Renal pelvis (tissue), 12 donors: ENCODE results near the gene PRSS53. TPM values are rescaled to one million over a fixed set of nuclear protein-coding genes. Genes with fewer than 3 reads are reported as not detected.
"Not testable (repeated sequence)": the region's sequence is repeated elsewhere in the genome, so short reads cannot be mapped to it uniquely, and the experiment has no call there.

Experiments
- DNase-seq: peaks from one replicate; pipeline ENCODE4 v3.0.0-alpha.2; 2013
- long read RNA-seq, 16 experiments: transcript quantifications; one replicate each; lab custom pipeline, GENCODE V29; 2026
- polyA plus RNA-seq, 3 donors: library from polyadenylated mRNA; unstranded; fragments of 120-200 nt; gene quantifications; one replicate each; pipeline ENCODE4 v1.2.1, GENCODE V29; 2013; ENCODE audit not compliant: insufficient read length in 3 of 3

The PRSS53 gene
- 1 to 10 TPM; 1.0 to 2.0 (median 1.3) TPM for polyA plus RNA-seq
- long read RNA-seq, donor 1 = 0 reads
- long read RNA-seq, donor 2 = 0 reads
- long read RNA-seq, donor 3 = 0 reads
- long read RNA-seq, donor 4, full-length matches to known transcripts = 1 of 1 reads
- long read RNA-seq, donor 4, partial matches to known transcripts = 0 of 1 reads
- long read RNA-seq, donor 4, other reads (novel, unspliced or antisense) = 0 of 1 reads
- long read RNA-seq, donor 5 = 0 reads
- long read RNA-seq, donor 6 = 0 reads
- long read RNA-seq, donor 7 = 0 reads
- long read RNA-seq, donor 8 = 0 reads
- long read RNA-seq, donor 9 = 0 reads
- long read RNA-seq, donor 10 = 0 reads
- long read RNA-seq, donor 11 = 0 reads
- long read RNA-seq, donor 12, partial matches to known transcripts = 57 of 57 reads
- long read RNA-seq, donor 12, other reads (novel, unspliced or antisense) = 0 of 57 reads
- long read RNA-seq, donor 13 = 0 reads
- long read RNA-seq, donor 14 = 0 reads
- long read RNA-seq, donor 15 = 0 reads
- long read RNA-seq, donor 16, partial matches to known transcripts = 8 of 8 reads
- long read RNA-seq, donor 16, other reads (novel, unspliced or antisense) = 0 of 8 reads

DNA sequence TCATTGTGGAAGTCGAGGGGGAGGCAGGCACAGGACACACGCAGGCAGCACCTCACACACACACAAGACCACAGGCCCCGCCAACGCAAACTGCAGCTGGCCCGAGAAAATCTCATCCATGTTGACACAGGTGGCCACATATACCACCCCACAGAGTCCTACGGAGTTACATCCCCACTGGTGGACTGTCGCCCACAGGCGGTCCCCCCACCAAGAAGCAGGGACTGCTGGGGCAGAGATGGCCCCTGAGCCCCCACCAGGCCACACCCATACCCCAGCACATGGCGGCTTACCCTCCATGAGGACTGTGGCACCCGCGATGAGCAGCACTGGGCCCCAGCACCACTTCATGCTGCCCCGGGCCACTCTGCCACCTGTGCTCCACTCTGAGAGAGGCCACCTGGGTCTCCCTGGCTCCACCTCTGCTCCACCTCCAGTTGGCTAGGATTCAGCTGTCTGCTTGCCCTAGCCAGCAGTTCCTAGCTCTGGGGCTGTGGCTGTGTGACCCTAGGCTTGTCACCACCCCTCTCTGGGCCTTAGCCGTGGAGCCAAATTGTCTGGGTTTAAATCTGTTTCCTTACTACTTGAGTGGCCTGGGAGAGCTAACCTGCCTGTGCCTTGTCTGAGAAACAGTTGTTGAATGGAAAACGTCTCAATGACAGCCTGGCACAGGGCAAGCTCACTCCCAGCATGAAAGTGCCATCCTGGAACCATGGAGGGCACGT, at the start of gene PRSS53:
PRSS53 (minus strand) TSS at position 485 of the 725 bp plus-strand sequence; CDS start at position 351, 134 bp downstream.
- no peak for DNase-seq

DNA sequence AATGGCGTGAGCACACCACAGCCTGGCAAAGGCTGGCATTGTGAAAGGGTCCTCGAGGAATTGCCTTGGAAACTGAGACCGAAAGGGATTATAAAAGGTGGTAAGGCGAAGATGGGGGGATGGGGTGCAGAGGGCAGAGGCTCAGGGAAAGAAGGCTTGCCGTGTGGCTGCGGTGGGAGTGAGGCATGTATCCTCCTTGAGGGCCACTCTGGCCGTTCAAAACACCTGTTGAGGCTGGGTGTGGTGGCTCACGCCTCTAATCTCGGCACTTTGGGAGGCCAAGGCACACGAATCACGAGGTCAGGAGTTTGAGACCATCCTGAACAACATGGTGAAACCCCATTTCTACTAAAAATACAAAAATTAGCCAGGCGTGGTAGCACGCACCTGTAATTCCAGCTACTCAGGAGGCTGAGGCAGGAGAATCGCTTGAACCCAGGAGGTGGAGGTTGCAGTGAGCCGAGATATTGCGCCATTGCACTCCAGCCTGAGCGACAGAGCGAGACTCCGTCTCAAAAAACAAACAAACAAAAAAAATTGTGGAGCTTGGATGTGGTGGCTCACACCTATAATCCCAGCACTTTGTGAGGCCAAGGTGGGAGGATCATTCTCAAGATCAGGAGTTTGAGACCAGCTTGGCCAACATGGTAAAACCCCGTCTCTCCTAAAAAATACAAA, 48.2 kb upstream of the PRSS53 start:
- not testable (repeated sequence) for DNase-seq

DNA sequence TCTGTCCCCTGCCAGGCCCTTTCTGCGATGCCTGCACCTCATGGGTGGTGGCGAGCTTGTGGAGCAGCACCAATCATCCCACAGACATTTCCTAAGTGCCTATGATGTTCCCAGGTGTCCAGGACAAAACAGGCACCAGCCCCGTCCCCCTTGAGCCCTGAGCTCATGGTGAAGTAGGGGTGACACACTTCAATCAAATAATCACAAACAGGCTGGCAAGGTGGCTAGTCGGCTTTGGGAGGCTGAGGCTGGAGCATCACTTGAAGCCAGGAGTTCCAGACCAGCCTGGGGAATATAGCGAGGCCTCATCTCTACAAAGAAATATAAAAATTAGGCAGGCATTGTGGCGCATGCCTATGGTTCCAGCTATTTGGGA, 47.5 kb upstream of the PRSS53 start:
- no peak for DNase-seq

- DNase-seq = no peak
Measured at GRCh38 chr16:31135535-31136286, 47.0 kb upstream of the PRSS53 start, which contains the start of gene PRSS8. PRSS8 (minus strand) TSS chr16:31135727; CDS start chr16:31135498, 229 bp downstream.

- no peak for DNase-seq
Measured at GRCh38 chr16:31134625-31135534, 46.1 kb upstream of the PRSS53 start.

DNA sequence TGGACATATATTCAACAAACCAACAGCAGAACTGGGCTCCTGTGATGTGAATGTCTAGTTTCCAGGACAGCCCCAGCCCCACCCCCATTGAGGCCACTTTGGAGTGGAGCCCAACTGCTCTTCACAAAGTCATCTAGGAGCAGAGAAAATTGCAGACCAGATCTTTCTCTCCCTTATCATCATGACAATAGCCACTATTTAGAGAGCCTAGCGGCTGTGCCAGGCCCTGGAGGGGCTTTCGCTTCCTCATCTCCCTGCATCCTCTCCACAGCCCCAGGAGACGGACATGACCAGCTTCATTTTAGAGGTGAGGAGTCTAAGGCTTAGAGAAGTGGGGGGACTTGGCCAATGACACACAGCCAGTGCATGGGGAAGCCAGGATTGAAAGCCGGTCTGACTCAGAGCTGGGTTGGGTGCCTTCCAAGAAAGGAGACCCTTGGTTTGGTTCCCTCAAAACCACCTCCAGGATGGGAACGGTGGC, 45.4 kb upstream of the PRSS53 start:
- DNase-seq = no peak

DNA sequence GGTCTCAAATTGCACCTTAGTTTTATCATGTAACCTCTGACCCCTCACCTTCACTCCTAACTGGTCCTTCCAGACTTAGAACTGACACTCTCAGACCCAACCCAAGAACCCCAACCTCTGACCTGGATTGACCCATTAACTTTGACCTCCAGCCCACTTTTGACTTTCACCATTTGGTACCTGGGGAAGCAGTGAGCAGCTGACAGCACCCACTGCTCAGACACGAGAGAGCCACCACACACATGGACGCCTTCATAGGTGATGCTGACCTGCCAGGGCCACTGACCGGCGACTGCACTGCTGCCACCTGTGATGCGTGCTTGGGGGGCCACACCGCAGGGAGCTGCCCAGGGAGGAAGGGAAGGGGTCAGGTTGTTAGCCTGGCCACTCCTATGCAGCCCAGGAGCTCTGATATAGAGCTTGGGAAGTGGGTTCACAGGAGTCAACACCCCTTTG, 44.3 kb upstream of the PRSS53 start:
- no peak for DNase-seq

GRCh38 chr16:31132303-31132979, 43.7 kb upstream of the PRSS53 start:
- no peak for DNase-seq

DNA sequence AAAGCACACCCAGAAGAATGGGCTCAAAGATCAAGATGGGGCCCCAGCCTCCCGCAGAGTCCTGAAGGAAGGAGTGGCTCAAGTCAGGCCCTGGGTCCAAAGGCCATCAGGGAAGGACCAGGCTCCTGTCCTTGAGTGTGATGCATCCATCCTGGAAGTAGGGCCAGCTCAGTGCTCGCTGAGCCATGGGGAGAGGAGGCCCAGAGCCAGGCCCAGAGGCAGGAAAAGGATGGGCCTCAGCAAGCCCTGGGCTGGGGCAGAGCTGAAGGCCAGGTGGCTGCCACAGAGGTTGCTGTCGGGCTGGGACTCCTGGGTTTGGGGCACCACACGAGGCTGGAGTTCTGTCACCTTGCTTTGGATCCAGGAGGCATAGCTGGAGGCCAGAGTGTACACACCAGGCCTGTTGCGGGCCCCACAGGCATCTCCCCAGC, 43.1 kb upstream of the PRSS53 start:
- DNase-seq = no peak

- DNase-seq = no peak
Measured at GRCh38 chr16:31131416-31131815, 42.7 kb upstream of the PRSS53 start.

- DNase-seq = no peak
Measured at GRCh38 chr16:31130899-31131298, 42.2 kb upstream of the PRSS53 start.

- no peak for DNase-seq
Measured at GRCh38 chr16:31130336-31130891, 41.7 kb upstream of the PRSS53 start.

DNA sequence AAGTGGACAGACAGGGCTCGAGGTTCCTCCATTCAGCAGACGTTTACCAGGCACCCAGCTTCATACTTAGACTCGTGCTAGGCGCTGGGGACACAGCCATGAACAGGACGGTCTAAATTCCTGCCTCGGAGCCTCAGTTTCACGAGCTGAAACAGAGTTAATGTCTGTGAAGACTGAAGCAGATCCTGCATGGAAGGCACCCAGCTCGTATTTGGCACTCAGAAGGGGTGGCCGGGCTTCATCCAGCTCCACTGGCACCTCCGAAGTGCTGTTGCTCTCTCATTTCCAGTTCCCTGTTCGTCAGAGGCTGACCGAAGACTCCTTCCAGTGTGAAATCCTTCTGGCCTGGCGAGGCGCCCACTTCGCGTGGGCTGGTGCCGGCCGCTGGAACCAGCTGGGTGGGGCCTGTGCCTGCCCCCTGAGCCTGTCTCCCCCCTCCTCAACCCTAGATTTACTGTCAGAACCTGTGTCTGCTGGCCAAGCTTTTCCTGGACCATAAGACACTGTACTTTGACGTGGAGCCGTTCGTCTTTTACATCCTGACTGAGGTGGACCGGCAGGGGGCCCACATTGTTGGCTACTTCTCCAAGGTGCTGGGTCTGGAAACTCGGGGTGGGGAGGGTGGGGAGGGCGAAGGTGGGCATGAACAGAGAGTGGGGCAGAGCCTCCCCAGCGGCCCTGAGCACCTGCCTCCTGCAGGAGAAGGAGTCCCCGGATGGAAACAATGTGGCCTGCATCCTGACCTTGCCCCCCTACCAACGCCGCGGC, 41.0 kb upstream of the PRSS53 start:
- no peak for DNase-seq

- no peak for DNase-seq
Measured at GRCh38 chr16:31128711-31129567, 40.2 kb upstream of the PRSS53 start.

GRCh38 chr16:31127182-31127581, 38.4 kb upstream of the PRSS53 start:
- no peak for DNase-seq

- no peak for DNase-seq
Measured at GRCh38 chr16:31125844-31126243, 37.1 kb upstream of the PRSS53 start.

DNA sequence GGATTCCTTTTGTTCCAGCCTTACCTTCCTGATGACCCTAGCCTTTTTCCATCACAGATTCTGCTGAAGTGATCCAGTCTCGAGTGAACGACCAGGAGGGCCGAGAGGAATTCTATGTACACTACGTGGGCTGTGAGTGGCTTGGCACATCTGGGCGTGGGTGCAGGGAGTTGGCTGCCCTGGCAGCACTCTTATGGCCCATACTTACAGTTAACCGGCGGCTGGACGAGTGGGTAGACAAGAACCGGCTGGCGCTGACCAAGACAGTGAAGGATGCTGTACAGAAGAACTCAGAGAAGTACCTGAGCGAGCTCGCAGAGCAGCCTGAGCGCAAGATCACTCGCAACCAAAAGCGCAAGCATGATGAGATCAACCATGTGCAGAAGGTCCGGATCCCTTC, 31.4 kb upstream of the PRSS53 start:
- no peak for DNase-seq
